Measurements from ENCODE around the gene SEMA3F.

SEMA3F gene

GRCh38 chr3:50158530-50159146 lies 3.5 kb downstream of the SEMA3F start:
- Histone ChIP-seq H3K9me2 (replicated peaks; ENCODE audit: insufficient read depth, low read length) (no peaks in the 10 kb centered on the region), H3K27ac (ENCODE audit: low read length) (no peak overlapping the region), H3K9me3 (replicated peaks; ENCODE audit: insufficient read depth, low read length) (no peaks in the 10 kb centered on the region), H4K20me1 (ENCODE audit: insufficient read depth, low read length) (no peaks in the 10 kb centered on the region), H3K9ac (ENCODE audit: low read length) (no peak overlapping the region), H3K27me3 (replicated peaks; ENCODE audit: insufficient read depth, low read length) (peaks cover 90% of the 10 kb centered on the region), H2AFZ (ENCODE audit: low read length) (no peak overlapping the region), H3K4me2 (ENCODE audit: low read depth, low read length) (no peak overlapping the region), H3K79me2 (ENCODE audit: low read length) (no peaks in the 10 kb centered on the region), H3K4me3 (ENCODE audit: low read length) (no peak overlapping the region), H3K4me1 (ENCODE audit: low read length) (0 out of 2 replicates have a peak, but pooled peaks cover 4% of the 10 kb centered on the region), H3K36me3 (replicated peaks; ENCODE audit: insufficient read depth, low read length) (no peaks in the 10 kb centered on the region), H3F3A (ENCODE audit: insufficient read depth, low read length) (no peaks in the 10 kb centered on the region)
- DNase-seq: no peak
- no peak for TF ChIP-seq CTCF (IDR thresholded peaks at IDR 0.05; ENCODE audit: low read length)

- Histone ChIP-seq H3K27me3 (replicated peaks; ENCODE audit: insufficient read depth, low read length) (peaks cover 99% of the 10 kb centered on the region), H3F3A (ENCODE audit: insufficient read depth, low read length) (no peaks in the 10 kb centered on the region), H2AFZ (ENCODE audit: low read length) (no peak overlapping the region), H3K79me2 (ENCODE audit: low read length) (no peaks in the 10 kb centered on the region), H3K4me3 (ENCODE audit: low read length) (no peak overlapping the region), H3K27ac (ENCODE audit: low read length) (no peak overlapping the region), H3K9ac (ENCODE audit: low read length) (no peak overlapping the region), H3K4me1 (ENCODE audit: low read length) (no peaks in the 10 kb centered on the region), H3K36me3 (replicated peaks; ENCODE audit: insufficient read depth, low read length) (no peaks in the 10 kb centered on the region), H3K9me2 (replicated peaks; ENCODE audit: insufficient read depth, low read length) (no peaks in the 10 kb centered on the region), H3K9me3 (replicated peaks; ENCODE audit: insufficient read depth, low read length) (no peaks in the 10 kb centered on the region), H3K4me2 (ENCODE audit: low read depth, low read length) (no peak overlapping the region), H4K20me1 (ENCODE audit: insufficient read depth, low read length) (no peaks in the 10 kb centered on the region)
- TF ChIP-seq CTCF (IDR thresholded peaks at IDR 0.05; ENCODE audit: low read length) (no peak), EZH2 (optimal IDR thresholded peaks at IDR 0.05; ENCODE audit: low read depth, low read length) (no peak), EZH2phosphoT487 (IDR thresholded peaks at IDR 0.05; ENCODE audit: low read length) (no peak)
- no peak for DNase-seq
Observed at GRCh38 chr3:50160561-50160983, 5.4 kb downstream of the SEMA3F start.

DNA sequence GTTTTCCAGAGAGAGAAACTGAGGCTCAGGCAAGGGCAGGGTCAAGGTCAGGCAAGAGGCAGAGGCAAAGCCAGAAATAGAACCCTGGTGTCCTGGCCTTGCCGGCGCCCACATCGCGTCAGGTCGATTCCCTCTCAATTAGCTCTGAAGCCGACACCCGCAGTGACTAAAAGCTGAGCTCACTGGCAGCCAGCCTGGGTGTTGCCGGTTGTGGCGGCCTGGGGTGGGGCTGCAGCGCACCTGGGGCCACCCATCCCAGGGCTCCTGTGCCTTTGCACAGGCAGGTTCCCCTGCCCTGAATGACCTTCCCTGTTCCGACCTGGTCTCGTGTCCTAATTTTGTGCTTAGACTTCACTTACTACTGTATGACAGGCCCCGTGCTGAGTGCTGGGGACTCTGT lies 6.2 kb downstream of the SEMA3F start:
- no peaks in the 10 kb centered on the region for H3K4me1 ChIP-seq (ENCODE audit: low read length)
- H3K27me3 ChIP-seq (replicated peaks; ENCODE audit: insufficient read depth, low read length): peaks cover 92% of the 10 kb centered on the region
- H2AFZ ChIP-seq (ENCODE audit: low read length): no peak overlapping the region
- DNase-seq: no peak
- H3F3A ChIP-seq (ENCODE audit: insufficient read depth, low read length): no peaks in the 10 kb centered on the region
- no peaks in the 10 kb centered on the region for H3K9me2 ChIP-seq (replicated peaks; ENCODE audit: insufficient read depth, low read length)
- H3K4me2 ChIP-seq (ENCODE audit: low read depth, low read length): no peak overlapping the region
- H3K27ac ChIP-seq (ENCODE audit: low read length): no peak overlapping the region
- H3K9ac ChIP-seq (ENCODE audit: low read length): no peak overlapping the region
- no peaks in the 10 kb centered on the region for H4K20me1 ChIP-seq (ENCODE audit: insufficient read depth, low read length)
- H3K9me3 ChIP-seq (replicated peaks; ENCODE audit: insufficient read depth, low read length): no peaks in the 10 kb centered on the region
- no peaks in the 10 kb centered on the region for H3K79me2 ChIP-seq (ENCODE audit: low read length)
- TF ChIP-seq CTCF (IDR thresholded peaks at IDR 0.05; ENCODE audit: low read length) (no peak), EZH2 (optimal IDR thresholded peaks at IDR 0.05; ENCODE audit: low read depth, low read length) (no peak), EZH2phosphoT487 (IDR thresholded peaks at IDR 0.05; ENCODE audit: low read length) (no peak)
- H3K4me3 ChIP-seq (ENCODE audit: low read length): no peak overlapping the region
- no peaks in the 10 kb centered on the region for H3K36me3 ChIP-seq (replicated peaks; ENCODE audit: insufficient read depth, low read length)
